ENCODE measurements around the gene CEP63. TPM values are rescaled to one million over a fixed set of nuclear protein-coding genes. Genes with fewer than 3 reads are reported as not detected.

CEP63 gene
- total and polyA plus RNA-seq, 12 donors = 20.1 to 38.8 (median 30.8) TPM

- peaks cover 0 to 14% (median 0%) of the 10 kb centered on the region in 9 donors for H3K36me3 ChIP-seq
- TF ChIP-seq CTCF (IDR thresholded peaks at IDR 0.05) = no peak
- no peaks in the 10 kb centered on the region for H3K9me3 ChIP-seq
- intact Hi-C loops (cut with DNase I) = loop anchor here in 9 of 10 donors (2.0 to 10.0 kb wide), 9 partner anchors 87 to 267 kb away; no protein-coding TSS in a partner anchor
- DNase-seq = no peak
- peaks cover 0 to 31% (median 16%) of the 10 kb centered on the region in 9 donors for H3K4me1 ChIP-seq
- 69 to 84% methylated on average over 8 of the region's 8 CpGs for WGBS, 2 donors
- peak in 5 of 8 donors; percentile 20 to 62 (median 39) for ATAC-seq
- H3K27ac ChIP-seq = no peak overlapping the region
- no peaks in the 10 kb centered on the region for H3K27me3 ChIP-seq
- no peak overlapping the region for H3K4me3 ChIP-seq
These were observed 14.2 kb upstream of the CEP63 start for GRCh38 chr3:134471521-134472193.

- no peak for DNase-seq
These were observed 13.0 kb upstream of the CEP63 start for GRCh38 chr3:134472831-134473230.

GRCh38 chr3:134473868-134474546 lies 11.8 kb upstream of the CEP63 start:
- Histone ChIP-seq H3K27me3 (no peaks in the 10 kb centered on the region), H3K27ac (no peak overlapping the region), H3K4me3 (no peak overlapping the region), H3K36me3 (peaks cover 0 to 38% (median 10%) of the 10 kb centered on the region in 9 donors), H3K4me1 (peaks cover 0 to 37% (median 20%) of the 10 kb centered on the region in 9 donors), H3K9me3 (no peaks in the 10 kb centered on the region)
- peak in 6 of 8 donors; percentile 23 to 66 (median 58) for ATAC-seq
- DNase-seq = peak in 1 of 2 donors; percentile 86
- TF ChIP-seq CTCF (IDR thresholded peaks at IDR 0.05) = peak; percentile 77 to 90 (median 82)
- 24 to 29% methylated on average over 8 to 9 of the region's 9 CpGs for WGBS, 2 donors
- intact Hi-C loops (cut with DNase I) = loop anchor here in 9 of 10 donors (1.0 to 10.0 kb wide), 12 partner anchors 89 to 269 kb away; no protein-coding TSS in a partner anchor

More at GRCh38 chr3:134472831-134473230, 13.0 kb upstream of the CEP63 start:
- intact Hi-C loops (cut with DNase I) = loop anchor here in 9 of 10 donors (1.0 to 10.0 kb wide), 10 partner anchors 88 to 268 kb away; no protein-coding TSS in a partner anchor
- no peak for TF ChIP-seq CTCF (IDR thresholded peaks at IDR 0.05)
- ATAC-seq = no peak
- Histone ChIP-seq H3K27ac (no peak overlapping the region), H3K4me1 (peaks cover 0 to 37% (median 20%) of the 10 kb centered on the region in 9 donors), H3K4me3 (no peak overlapping the region), H3K36me3 (peaks cover 0 to 26% (median 3%) of the 10 kb centered on the region in 9 donors), H3K27me3 (no peaks in the 10 kb centered on the region), H3K9me3 (no peaks in the 10 kb centered on the region)
- WGBS, 2 donors = 99% methylated on average over 6 of the region's 6 CpGs

GRCh38 chr3:134474956-134475355 lies 10.9 kb upstream of the CEP63 start:
- Histone ChIP-seq H3K4me1 (peaks cover 0 to 37% (median 20%) of the 10 kb centered on the region in 9 donors), H3K9me3 (no peaks in the 10 kb centered on the region), H3K27me3 (no peaks in the 10 kb centered on the region), H3K4me3 (no peak overlapping the region), H3K27ac (no peak overlapping the region), H3K36me3 (peaks cover 0 to 46% (median 10%) of the 10 kb centered on the region in 9 donors)
- no peak for DNase-seq
- intact Hi-C loops (cut with DNase I) = loop anchor here (1.0 to 10.0 kb wide), 11 partner anchors 90 to 270 kb away; no protein-coding TSS in a partner anchor
- ATAC-seq = no peak
- TF ChIP-seq CTCF (IDR thresholded peaks at IDR 0.05) = no peak
- WGBS, 2 donors = 89 to 93% methylated on average over 5 of the region's 5 CpGs

Measured in heart right ventricle (tissue), 16 donors.